ENCODE data around the gene COX17. TPM values are rescaled to one million over a fixed set of nuclear protein-coding genes. Genes with fewer than 3 reads are reported as not detected.

Gene COX17
- total RNA-seq, 4 donors from 2014 or later = 12.8 to 73.0 (median 46.0) TPM

DNA sequence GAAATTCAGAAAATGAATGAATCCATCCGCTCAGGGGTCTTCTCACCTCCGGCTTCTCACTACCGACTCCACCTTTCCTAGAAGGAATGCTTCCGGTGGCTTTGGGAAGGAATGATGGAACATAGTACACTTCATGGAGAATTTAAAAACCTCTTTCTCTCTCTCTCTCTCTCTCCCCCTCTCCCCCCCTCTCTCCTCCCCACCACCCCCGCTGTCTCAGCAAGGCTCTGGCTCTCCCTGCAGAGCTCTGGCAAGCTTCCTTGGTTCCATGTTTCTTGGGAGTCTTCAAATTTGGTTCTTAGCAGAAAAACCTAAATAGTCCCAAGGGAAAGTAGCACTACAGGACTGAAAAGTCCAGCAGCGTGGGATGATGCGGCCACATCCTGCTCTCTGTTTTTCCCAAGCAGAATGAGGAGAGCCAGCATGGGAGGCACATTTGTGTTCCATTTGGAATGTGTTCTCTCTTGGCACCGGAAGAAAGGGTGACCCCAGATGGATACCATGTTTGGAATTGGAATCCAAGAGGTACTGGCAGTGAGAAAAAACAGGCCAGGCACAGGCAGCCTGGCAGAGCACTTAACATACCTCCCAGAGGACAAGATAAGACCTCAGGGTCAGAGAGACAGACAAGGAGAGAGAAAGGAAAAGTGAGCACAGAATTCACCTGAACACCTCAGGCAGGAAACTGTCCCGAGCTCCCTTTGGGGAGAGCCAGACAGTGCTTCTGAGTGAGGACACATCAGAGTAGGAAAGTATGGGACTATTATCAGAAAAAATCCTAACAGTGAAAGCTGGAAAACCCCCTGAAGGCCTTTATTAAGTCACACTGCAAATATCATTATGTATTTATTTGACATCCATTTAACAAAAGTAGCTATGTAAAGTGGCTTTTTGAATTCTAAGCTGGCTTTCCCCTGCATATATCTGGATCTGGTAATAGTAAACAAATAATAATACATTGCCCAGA is 16.4 kb downstream of the COX17 start, which contains the start of gene POPDC2:
POPDC2 (minus strand) TSS at position 116 of the 967 bp plus-strand sequence. CDS start 166 bp downstream, outside the sequence.
- no peaks in the 10 kb centered on the region for H3K27me3 ChIP-seq
- no peaks in the 10 kb centered on the region for H3K36me3 ChIP-seq
- H3K27ac ChIP-seq = no peak within 1 kb of the TSS
- no peaks in the 10 kb centered on the region for H3K9me3 ChIP-seq
- intact Hi-C loops (cut with DNase I) = no loop called here
- H3K4me1 ChIP-seq = peaks cover 0 to 5% of the 10 kb centered on the region in 2 donors
- TF ChIP-seq CTCF (IDR thresholded peaks at IDR 0.05) (no peak), POLR2A (IDR thresholded peaks at IDR 0.05) (no peak)
- DNase-seq = no peak
- H3K4me3 ChIP-seq (replicated peaks in 1 of 3) = no peak within 1 kb of the TSS
- 71 to 77% methylated on average over 9 of the region's 9 CpGs for WGBS, 2 donors

GRCh38 chr3:119659606-119660291 is 17.5 kb downstream of the COX17 start:
- WGBS, 2 donors = 74 to 85% methylated on average over 5 to 9 of the region's 9 CpGs
- DNase-seq = no peak
- H3K27me3 ChIP-seq = no peaks in the 10 kb centered on the region
- H3K36me3 ChIP-seq = no peaks in the 10 kb centered on the region
- no peaks in the 10 kb centered on the region for H3K9me3 ChIP-seq
- peaks cover 0 to 5% of the 10 kb centered on the region in 2 donors for H3K4me1 ChIP-seq
- H3K4me3 ChIP-seq (replicated peaks in 1 of 3) = no peak overlapping the region
- TF ChIP-seq CTCF (IDR thresholded peaks at IDR 0.05) = no peak
- no peak for TF ChIP-seq POLR2A (IDR thresholded peaks at IDR 0.05)
- intact Hi-C loops (cut with DNase I) = no loop called here
- H3K27ac ChIP-seq = no peak overlapping the region

DNA sequence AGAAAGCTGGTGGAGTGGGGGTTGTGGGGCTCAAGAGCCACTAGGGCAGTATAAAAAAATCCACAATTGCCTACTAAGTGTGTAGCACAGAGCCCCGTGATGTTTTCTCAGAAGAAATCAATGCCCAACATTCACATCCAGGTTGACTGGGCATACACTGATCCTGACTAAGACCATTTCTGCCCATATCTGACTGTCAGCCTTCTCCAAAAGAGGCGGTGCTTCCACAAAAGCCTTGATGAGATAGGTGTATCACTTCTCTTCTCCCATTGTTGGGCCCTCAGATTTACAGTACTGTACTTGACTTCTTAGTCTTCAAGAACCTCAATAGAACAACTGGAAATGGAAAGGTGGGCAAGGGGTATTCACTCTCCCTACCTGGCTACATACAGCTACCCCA is 18.2 kb downstream of the COX17 start:
- intact Hi-C loops (cut with DNase I) = no loop called here
- Histone ChIP-seq H3K36me3 (no peaks in the 10 kb centered on the region), H3K4me3 (replicated peaks in 1 of 3) (no peak overlapping the region), H3K27me3 (no peaks in the 10 kb centered on the region), H3K9me3 (no peaks in the 10 kb centered on the region), H3K27ac (no peak overlapping the region), H3K4me1 (peaks cover 0 to 5% of the 10 kb centered on the region in 2 donors)
- no peak for DNase-seq
- TF ChIP-seq CTCF (IDR thresholded peaks at IDR 0.05) (no peak), POLR2A (IDR thresholded peaks at IDR 0.05) (no peak)
- 90 to 97% methylated on average over 2 of the region's 2 CpGs for WGBS, 2 donors

DNA sequence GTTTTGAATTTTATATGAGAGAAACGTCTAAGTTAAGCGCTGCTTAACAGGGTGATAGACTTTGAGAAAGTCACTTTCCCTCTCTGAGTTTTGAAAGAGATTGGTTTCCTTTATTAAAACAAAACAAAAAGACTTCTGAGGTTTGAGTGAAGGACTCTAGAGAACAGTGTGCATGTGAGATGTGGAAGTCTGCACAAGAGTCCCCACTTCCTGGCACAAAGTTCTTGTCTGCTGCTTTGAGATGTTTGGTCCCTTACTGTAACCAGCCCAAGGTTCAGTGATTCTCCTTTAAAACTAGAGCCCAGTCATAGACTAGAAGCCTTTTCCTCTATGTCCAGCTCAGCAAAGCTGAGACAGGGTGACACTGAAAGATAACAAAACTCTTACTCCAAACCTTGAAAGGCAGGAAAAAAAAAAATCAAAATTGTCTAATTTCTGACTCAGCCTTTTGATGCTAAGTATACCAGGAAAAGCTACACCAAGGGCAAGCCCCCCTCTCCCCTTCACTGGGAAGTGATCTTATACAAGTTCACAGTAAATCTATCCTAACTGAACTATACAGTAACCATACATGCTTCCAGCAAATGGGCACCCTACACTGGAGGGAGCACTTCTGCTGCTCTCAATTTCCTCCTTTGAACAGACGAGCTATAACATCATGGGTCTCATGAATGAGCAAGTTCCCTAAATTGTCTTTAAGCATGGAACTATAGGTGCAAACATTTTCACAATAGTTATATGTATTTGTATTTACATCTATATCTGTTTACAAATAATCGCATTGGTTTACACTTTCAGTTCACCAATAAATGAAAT is 19.1 kb downstream of the COX17 start:
- H3K4me1 ChIP-seq = peaks cover 0 to 5% of the 10 kb centered on the region in 2 donors
- H3K4me3 ChIP-seq (replicated peaks in 1 of 3) = no peak overlapping the region
- H3K27ac ChIP-seq = no peak overlapping the region
- intact Hi-C loops (cut with DNase I) = no loop called here
- H3K9me3 ChIP-seq = no peaks in the 10 kb centered on the region
- H3K36me3 ChIP-seq = no peaks in the 10 kb centered on the region
- no peak for DNase-seq
- 80 to 91% methylated on average over 4 of the region's 4 CpGs for WGBS, 2 donors
- TF ChIP-seq POLR2A (IDR thresholded peaks at IDR 0.05) = no peak
- TF ChIP-seq CTCF (IDR thresholded peaks at IDR 0.05) = no peak
- no peaks in the 10 kb centered on the region for H3K27me3 ChIP-seq
